DOHH2 (cell line): ENCODE results near the gene MSTO1.
"Not testable (repeated sequence)": the region's sequence is repeated elsewhere in the genome, so short reads cannot be mapped to it uniquely, and the experiment has no call there.

Experiments
- H3F3A ChIP-seq: fragments of 200-600 bp; sonication (generic), shearing (Covaris generic); 2 replicates; pipeline ENCODE4 v1.6.0; 2016; ENCODE audit warnings: antibody characterized with exemption, mild to moderate bottlenecking; ENCODE audit not compliant: control insufficient read depth, insufficient read depth
- H3K27ac ChIP-seq: fragments of 200-600 bp; sonication (generic); 2 replicates; pipeline ENCODE4 v1.5.1; 2014; ENCODE audit warnings: low read depth, mild to moderate bottlenecking, low read length, moderate library complexity
- H3K27me3 ChIP-seq: fragments of 200-600 bp; sonication (generic); 2 replicates; pipeline ENCODE4 v1.6.1; 2014; ENCODE audit warnings: mild to moderate bottlenecking, low read length, mixed read lengths; ENCODE audit not compliant: control insufficient read depth
- H3K36me3 ChIP-seq: fragments of 200-600 bp; sonication (generic); 2 replicates; pipeline ENCODE4 v1.6.1; 2014; ENCODE audit warnings: mild to moderate bottlenecking, low read length, moderate library complexity, mixed read lengths; ENCODE audit not compliant: control insufficient read depth
- H3K4me1 ChIP-seq: fragments of 200-600 bp; sonication (generic); 2 replicates; pipeline ENCODE4 v1.6.1; 2014; ENCODE audit warnings: mild to moderate bottlenecking, low read length, mixed read lengths; ENCODE audit not compliant: control insufficient read depth
- H3K4me2 ChIP-seq: fragments of 200-600 bp; sonication (generic); 2 replicates; pipeline ENCODE4 v1.6.0; 2014; ENCODE audit warnings: mild to moderate bottlenecking, low read length, moderate library complexity
- H3K4me3 ChIP-seq: fragments of 200-600 bp; sonication (generic); 2 replicates; pipeline ENCODE4 v1.5.1; 2014; ENCODE audit warnings: mild to moderate bottlenecking, low read length, mixed read lengths
- H3K79me2 ChIP-seq: fragments of 200-600 bp; sonication (generic); 2 replicates; pipeline ENCODE4 v1.6.1; 2014; ENCODE audit warnings: mild to moderate bottlenecking, low read length, mixed read lengths; ENCODE audit not compliant: control insufficient read depth
- H3K9me2 ChIP-seq: fragments of 200-600 bp; sonication (generic); replicated peaks from 2 replicates; pipeline ENCODE4 v1.6.1; 2014; ENCODE audit warnings: mild to moderate bottlenecking, low read length, mixed read lengths; ENCODE audit not compliant: control insufficient read depth
- H3K9me3 ChIP-seq: fragments of 200-600 bp; sonication (generic); 2 replicates; pipeline ENCODE4 v1.6.1; 2014; ENCODE audit warnings: antibody characterized with exemption, low read length, mixed read lengths; ENCODE audit not compliant: control insufficient read depth, insufficient read depth
- H4K20me1 ChIP-seq: fragments of 200-600 bp; sonication (generic); 2 replicates; pipeline ENCODE4 v1.6.0; 2014; ENCODE audit warnings: low read depth, mild to moderate bottlenecking, antibody characterized with exemption, low read length, moderate library complexity; ENCODE audit not compliant: control insufficient read depth, insufficient read depth
- EZH2phosphoT487 ChIP-seq: fragments of 200-600 bp; sonication (generic); IDR thresholded peaks from 2 replicates; pipeline ENCODE4 v1.6.1; 2017; ENCODE audit warnings: borderline replicate concordance, mild to moderate bottlenecking, antibody characterized with exemption, low read length, moderate library complexity, mixed read lengths
- TF ChIP-seq, protein P1 (sequence below): fragments of 200-600 bp; sonication (generic); IDR thresholded peaks from one replicate; pipeline ENCODE4 v1.5.1; 2014; ENCODE audit warnings: antibody characterized with exemption, mild to moderate bottlenecking, low read depth, low read length; ENCODE audit not compliant: poor library complexity, severe bottlenecking

MSTO1 gene

DNA sequence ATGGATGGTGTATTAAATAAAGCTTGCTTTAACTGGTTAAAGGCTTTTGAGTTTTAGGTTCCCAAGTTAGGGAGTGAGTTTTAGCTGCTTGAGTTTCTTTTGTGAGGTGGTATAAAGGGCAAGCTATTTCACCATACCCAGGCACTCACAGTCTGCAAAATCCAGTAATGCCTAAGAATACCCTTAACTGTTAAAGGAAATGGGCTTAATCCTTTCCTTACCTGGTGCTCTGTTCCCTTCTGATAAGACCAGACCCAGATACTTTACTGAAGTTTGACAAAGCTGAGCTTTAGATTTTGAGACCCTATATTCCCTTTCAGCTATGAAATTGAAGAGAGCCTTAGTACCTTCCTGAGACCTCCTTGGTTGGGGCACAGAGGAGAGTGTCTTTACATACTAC, 30.3 kb downstream of the MSTO1 start:
- peaks cover 27% of the 10 kb centered on the region for H3K9me3 ChIP-seq
- peaks cover 9% of the 10 kb centered on the region; the same call in 1 of the 2 replicates for H3K27me3 ChIP-seq
- H3K27ac ChIP-seq, result no peak overlapping the region
- no peaks in the 10 kb centered on the region for H3K36me3 ChIP-seq
- TF ChIP-seq, protein P1, sequence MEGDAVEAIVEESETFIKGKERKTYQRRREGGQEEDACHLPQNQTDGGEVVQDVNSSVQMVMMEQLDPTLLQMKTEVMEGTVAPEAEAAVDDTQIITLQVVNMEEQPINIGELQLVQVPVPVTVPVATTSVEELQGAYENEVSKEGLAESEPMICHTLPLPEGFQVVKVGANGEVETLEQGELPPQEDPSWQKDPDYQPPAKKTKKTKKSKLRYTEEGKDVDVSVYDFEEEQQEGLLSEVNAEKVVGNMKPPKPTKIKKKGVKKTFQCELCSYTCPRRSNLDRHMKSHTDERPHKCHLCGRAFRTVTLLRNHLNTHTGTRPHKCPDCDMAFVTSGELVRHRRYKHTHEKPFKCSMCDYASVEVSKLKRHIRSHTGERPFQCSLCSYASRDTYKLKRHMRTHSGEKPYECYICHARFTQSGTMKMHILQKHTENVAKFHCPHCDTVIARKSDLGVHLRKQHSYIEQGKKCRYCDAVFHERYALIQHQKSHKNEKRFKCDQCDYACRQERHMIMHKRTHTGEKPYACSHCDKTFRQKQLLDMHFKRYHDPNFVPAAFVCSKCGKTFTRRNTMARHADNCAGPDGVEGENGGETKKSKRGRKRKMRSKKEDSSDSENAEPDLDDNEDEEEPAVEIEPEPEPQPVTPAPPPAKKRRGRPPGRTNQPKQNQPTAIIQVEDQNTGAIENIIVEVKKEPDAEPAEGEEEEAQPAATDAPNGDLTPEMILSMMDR, result no peak
- TF ChIP-seq EZH2phosphoT487, result no peak
- no peaks in the 10 kb centered on the region for H3K9me2 ChIP-seq
- no peak overlapping the region for H3K4me2 ChIP-seq
- H3K4me1 ChIP-seq, result peaks cover under 1% of the 10 kb centered on the region; the same call in 1 of the 2 replicates
- no peaks in the 10 kb centered on the region for H4K20me1 ChIP-seq
- no peak overlapping the region for H3K4me3 ChIP-seq
- no peaks in the 10 kb centered on the region for H3K79me2 ChIP-seq
- no peaks in the 10 kb centered on the region for H3F3A ChIP-seq

DNA sequence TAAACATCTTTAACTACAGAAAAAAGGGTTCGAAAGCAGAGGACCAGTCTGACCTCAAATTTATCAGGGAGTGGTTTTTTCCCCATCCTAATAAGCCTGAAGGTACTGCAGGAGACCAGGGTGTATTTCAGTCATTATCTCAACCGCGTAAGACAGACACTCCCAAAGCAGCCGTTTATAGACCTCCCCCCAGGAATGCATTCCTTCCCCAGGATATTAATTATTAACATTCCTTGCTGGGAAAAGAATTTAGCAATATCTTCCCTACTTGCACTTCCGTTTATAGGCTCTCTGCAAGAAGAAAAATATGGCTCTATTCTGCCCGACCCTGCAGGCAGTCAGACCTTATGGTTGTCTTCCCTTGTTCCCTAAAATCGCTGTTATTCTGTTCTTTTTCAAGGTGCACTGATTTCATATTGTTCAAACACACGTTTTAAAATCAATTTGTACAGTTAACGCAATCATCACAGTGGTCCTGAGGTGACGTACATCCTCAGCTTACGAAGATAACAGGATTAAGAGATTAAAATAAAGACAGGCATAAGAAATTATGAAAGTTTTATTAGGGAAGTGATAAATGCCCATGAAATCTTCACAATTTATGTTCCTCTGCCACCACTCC, 32.7 kb downstream of the MSTO1 start:
- H3K4me1 ChIP-seq, result peaks cover 15% of the 10 kb centered on the region
- not testable (repeated sequence) for H3K27me3 ChIP-seq, H3F3A ChIP-seq, H3K4me2 ChIP-seq, H4K20me1 ChIP-seq, H3K79me2 ChIP-seq, H3K9me2 ChIP-seq, H3K4me3 ChIP-seq, H3K27ac ChIP-seq, H3K36me3 ChIP-seq
- H3K9me3 ChIP-seq, result peaks cover 27% of the 10 kb centered on the region

DNA sequence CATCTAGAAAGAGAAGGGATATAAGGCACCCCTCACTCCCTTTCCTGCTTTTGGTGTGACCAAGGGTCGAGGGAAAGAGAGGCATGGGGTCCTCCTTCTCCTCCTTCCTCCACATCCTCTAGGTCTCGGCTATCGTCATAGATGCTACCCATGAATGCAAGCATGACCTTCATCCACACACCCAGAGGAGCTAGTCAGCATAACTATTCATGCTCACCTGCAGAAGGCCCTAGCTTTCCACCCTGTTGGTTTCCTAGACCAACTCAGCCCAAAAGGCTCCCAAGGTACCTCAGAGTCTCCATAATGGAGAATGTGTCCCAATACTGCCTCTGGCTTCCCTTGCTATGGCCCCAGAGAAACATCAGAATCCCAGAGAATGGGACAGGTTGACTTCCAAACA, 33.2 kb downstream of the MSTO1 start:
- no peak overlapping the region for H3K27ac ChIP-seq
- H3K9me3 ChIP-seq, result peaks cover 27% of the 10 kb centered on the region
- no peaks in the 10 kb centered on the region for H4K20me1 ChIP-seq
- no peak overlapping the region for H3K4me3 ChIP-seq
- H3K36me3 ChIP-seq, result no peaks in the 10 kb centered on the region
- H3K27me3 ChIP-seq, result no peaks in the 10 kb centered on the region
- H3F3A ChIP-seq, result no peaks in the 10 kb centered on the region
- H3K9me2 ChIP-seq, result no peaks in the 10 kb centered on the region
- no peak overlapping the region for H3K4me2 ChIP-seq
- TF ChIP-seq, protein P1, result no peak
- no peak for TF ChIP-seq EZH2phosphoT487
- peaks cover 15% of the 10 kb centered on the region for H3K4me1 ChIP-seq
- H3K79me2 ChIP-seq, result no peaks in the 10 kb centered on the region

DNA sequence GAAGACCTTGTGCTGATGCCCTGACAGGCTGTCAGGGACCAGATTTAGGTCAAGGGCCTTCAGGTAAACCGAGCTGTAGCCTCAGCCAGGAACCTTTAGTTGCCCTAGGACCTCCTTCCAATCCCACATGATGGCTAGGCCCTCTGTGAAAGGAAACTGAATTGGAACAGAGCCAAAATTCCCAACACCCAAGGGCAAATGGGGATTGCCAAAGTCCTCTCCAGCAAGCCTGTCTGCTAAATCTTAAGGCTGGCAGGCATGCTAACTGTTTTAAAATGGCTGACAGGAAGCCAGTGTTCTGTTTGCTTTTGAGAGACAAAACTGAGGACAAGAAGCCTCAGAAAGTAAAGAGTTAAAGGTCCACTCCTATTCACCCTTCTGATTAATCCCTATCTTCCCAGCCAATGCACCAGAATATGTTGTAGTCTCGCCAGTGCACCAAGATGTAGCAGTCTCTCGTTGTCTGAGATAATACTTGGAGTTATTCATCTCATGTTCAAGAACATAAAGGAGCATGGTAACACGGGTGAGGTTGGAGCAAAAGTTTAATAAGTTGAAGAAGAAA, 35.1 kb downstream of the MSTO1 start:
- Histone ChIP-seq H3K4me1 (peaks cover 15% of the 10 kb centered on the region), H4K20me1 (no peaks in the 10 kb centered on the region), H3K36me3 (no peaks in the 10 kb centered on the region), H3F3A (no peaks in the 10 kb centered on the region), H3K4me2 (no peak overlapping the region), H3K4me3 (no peak overlapping the region), H3K27me3 (no peaks in the 10 kb centered on the region), H3K9me3 (peaks cover 27% of the 10 kb centered on the region), H3K27ac (no peak overlapping the region), H3K9me2 (no peaks in the 10 kb centered on the region), H3K79me2 (no peaks in the 10 kb centered on the region)
- TF ChIP-seq, protein P1, result no peak
- TF ChIP-seq EZH2phosphoT487, result no peak
